CD14-positive monocyte (primary cell): ENCODE results near the gene ZYX. TPM values are rescaled to one million over a fixed set of nuclear protein-coding genes. Genes with fewer than 3 reads are reported as not detected.

Experiments used
- DNase-seq, 3 donors: peaks; one replicate each; pipeline ENCODE4 v3.0.0-alpha.2; 2011 to 2022
- H2AFZ ChIP-seq: 2 replicates; pipeline ENCODE4 v1.6.0; 2012; ENCODE audit warnings: mild to moderate bottlenecking, low read depth, low read length, inconsistent platforms; ENCODE audit not compliant: insufficient read depth, poor library complexity, severe bottlenecking
- H3K27ac ChIP-seq, 2 donors: 1 replicate in 1 of 2; 2 replicates in 1 of 2; pipeline ENCODE4 v1.5.1; 2012 to 2013; ENCODE audit warnings: low read length in 2 of 2, control low read depth in 1 of 2, inconsistent platforms in 1 of 2, low read depth in 1 of 2, mild to moderate bottlenecking in 1 of 2
- H3K27me3 ChIP-seq, 2 donors: one replicate each; pipeline versions ENCODE4 v1.6.0 to v1.6.1; 2011 to 2013; ENCODE audit warnings: low read length in 2 of 2; ENCODE audit not compliant: control insufficient read depth in 2 of 2, insufficient read depth in 2 of 2
- H3K36me3 ChIP-seq, 2 donors: replicated peaks in 1 of 2; 1 replicate in 1 of 2; 2 replicates in 1 of 2; pipeline versions ENCODE4 v1.5.1 to v1.6.1; 2012 to 2013; ENCODE audit warnings: low read length in 2 of 2, control low read depth in 1 of 2, inconsistent platforms in 1 of 2, mild to moderate bottlenecking in 1 of 2; ENCODE audit not compliant: insufficient read depth in 2 of 2, control insufficient read depth in 1 of 2
- H3K4me1 ChIP-seq, 2 donors: 1 replicate in 1 of 2; 2 replicates in 1 of 2; pipeline versions ENCODE4 v1.5.1 to v1.6.1; 2012 to 2013; ENCODE audit warnings: low read length in 2 of 2, control low read depth in 1 of 2, inconsistent platforms in 1 of 2, mild to moderate bottlenecking in 1 of 2, moderate library complexity in 1 of 2; ENCODE audit not compliant: insufficient read depth in 2 of 2, control insufficient read depth in 1 of 2
- H3K4me2 ChIP-seq: replicated peaks from 2 replicates; pipeline ENCODE3; 2012; ENCODE audit warnings: low read length, moderate library complexity, mild to moderate bottlenecking; ENCODE audit not compliant: poor library complexity, severe bottlenecking; ENCODE audit errors: extremely low read depth
- H3K4me3 ChIP-seq, 3 experiments: fragments of 200-600 bp in 1 of 3; sonication (generic) in 1 of 3; replicated peaks in 1 of 3; 1 replicate in 2 of 3; 2 replicates in 1 of 3; pipeline ENCODE4 v1.5.1; 2011 to 2013; ENCODE audit warnings: low read length in 3 of 3, mild to moderate bottlenecking in 3 of 3, control low read depth in 2 of 3, low read depth in 2 of 3, inconsistent platforms in 1 of 3, moderate library complexity in 1 of 3
- H3K79me2 ChIP-seq: 2 replicates; pipeline ENCODE4 v1.6.0; 2012; ENCODE audit warnings: mild to moderate bottlenecking, control low read depth, inconsistent platforms, low read length, moderate library complexity; ENCODE audit not compliant: insufficient read depth
- H3K9ac ChIP-seq: 2 replicates; pipeline ENCODE4 v1.6.0; 2017; ENCODE audit warnings: low read length, mild to moderate bottlenecking; ENCODE audit not compliant: insufficient read depth, poor library complexity, severe bottlenecking
- H3K9me3 ChIP-seq, 2 donors: replicated peaks in 1 of 2; 1 replicate in 1 of 2; 2 replicates in 1 of 2; pipeline versions ENCODE4 v1.5.1 to v1.6.1; 2012 to 2013; ENCODE audit warnings: low read length in 2 of 2, control low read depth in 1 of 2; ENCODE audit not compliant: control insufficient read depth in 1 of 2, insufficient read depth in 1 of 2
- H4K20me1 ChIP-seq: 2 replicates; pipeline ENCODE4 v1.6.0; 2012; ENCODE audit warnings: mild to moderate bottlenecking, low read length, control low read depth, moderate library complexity; ENCODE audit not compliant: insufficient read depth
- H3K27ac Mint-ChIP-seq, 7 donors: one replicate each; pipeline ENCODE4 v1.8.0; 2020; ENCODE audit warnings: mild to moderate bottlenecking in 7 of 7, mixed read lengths in 7 of 7, moderate library complexity in 6 of 7, inconsistent platforms in 2 of 7
- H3K27me3 Mint-ChIP-seq, 3 donors: one replicate each; pipeline ENCODE4 v1.8.0; 2021 to 2022; ENCODE audit warnings: low read depth in 3 of 3, mild to moderate bottlenecking in 3 of 3, mixed read lengths in 3 of 3, moderate library complexity in 3 of 3, inconsistent platforms in 1 of 3
- H3K36me3 Mint-ChIP-seq, 2 donors: one replicate each; pipeline ENCODE4 v1.8.0; 2020; ENCODE audit warnings: mixed read lengths in 2 of 2, inconsistent platforms in 1 of 2, mild to moderate bottlenecking in 1 of 2
- H3K4me1 Mint-ChIP-seq: one replicate; pipeline ENCODE4 v1.8.0; 2020; ENCODE audit warnings: mild to moderate bottlenecking, mixed read lengths
- H3K4me3 Mint-ChIP-seq, 2 donors: one replicate each; pipeline ENCODE4 v1.8.0; 2020; ENCODE audit warnings: mild to moderate bottlenecking in 2 of 2, mixed read lengths in 2 of 2, moderate library complexity in 1 of 2
- H3K9me3 Mint-ChIP-seq, 7 donors: one replicate each; pipeline ENCODE4 v1.8.0; 2020 to 2022; ENCODE audit warnings: mixed read lengths in 7 of 7, mild to moderate bottlenecking in 6 of 7, moderate library complexity in 6 of 7, inconsistent platforms in 2 of 7
- WGBS: methylation state at CpG from one replicate; pipeline ENCODE4 v1.1.5; 2013; ENCODE audit warnings: missing lambda C conversion rate; ENCODE audit not compliant: insufficient coverage; 5-methylcytosine and 5-hydroxymethylcytosine counted together
- intact Hi-C, 2 donors: fragments of 100-400 bp; cut with micrococcal nuclease; formaldehyde crosslinking; loops; one replicate each; pipeline versions ENCODE4 v1.15.0 to v1.15.1; 2023
- polyA plus RNA-seq, 3 donors: library from polyadenylated mRNA; depleted of rRNA in 1 of 3; unstranded in 2 of 3; stranded (reverse) in 1 of 3; fragments of 300-500 nt in 2 of 3; fragments of >200 nt in 1 of 3; fragmentation: Illumina TruSeq in 2 of 3; gene quantifications; 1 replicate in 2 of 3; 2 replicates in 1 of 3; pipeline ENCODE4 v1.2.3, GENCODE V29; 2012 to 2021
- TF ChIP-seq, protein P1 (sequence below): fragments of 200-600 bp; IDR thresholded peaks from one replicate; pipeline ENCODE4 v1.8.0; 2022; ENCODE audit warnings: antibody characterized with exemption, mild to moderate bottlenecking

The ZYX gene
- polyA plus RNA-seq, 3 donors = 198 to 417 (median 331) TPM

DNA sequence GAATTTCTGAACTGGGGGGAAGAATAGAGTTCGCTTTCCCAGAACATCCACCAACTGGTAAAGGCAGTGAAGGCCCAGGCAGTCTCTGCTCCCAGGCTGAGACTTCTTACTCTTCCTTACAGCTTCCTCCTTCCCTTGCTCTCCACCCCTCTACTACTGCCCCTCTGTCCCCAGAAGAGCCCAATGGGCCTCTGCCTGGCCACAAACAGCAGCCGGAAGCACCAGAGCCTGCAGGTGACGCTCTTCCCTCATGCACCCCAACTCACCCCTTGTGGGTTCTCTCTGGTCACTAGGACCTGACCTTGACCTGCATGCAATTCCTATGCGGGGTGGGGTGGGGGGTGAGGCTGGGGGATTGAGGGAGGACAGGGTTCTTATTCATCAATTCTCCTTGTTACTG, 35.1 kb upstream of the ZYX start:
- intact Hi-C loops = no loop called here
- H3K4me3 Mint-ChIP-seq = peak overlapping the region; percentile 71 to 88
- WGBS = 83% methylated on average over 2 of the region's 4 CpGs

DNA sequence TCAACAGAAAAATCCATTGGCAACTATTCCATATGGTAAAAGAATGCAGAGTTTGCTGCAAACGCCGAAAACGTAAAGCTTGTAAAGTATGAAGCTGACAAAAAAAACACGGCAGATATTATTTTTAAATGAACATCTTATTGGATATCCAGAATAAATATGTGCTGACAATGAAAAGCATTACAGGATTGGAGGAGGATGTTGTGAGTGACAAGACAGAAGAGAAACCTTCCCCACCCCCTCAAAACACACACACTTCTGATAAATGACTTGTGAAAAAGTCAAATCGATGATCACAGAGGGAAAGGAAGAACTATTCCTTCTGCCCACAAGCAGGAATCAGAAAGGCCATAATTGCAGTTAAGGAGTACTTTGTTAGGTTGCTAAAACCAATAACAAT, 33.2 kb upstream of the ZYX start:
- TF ChIP-seq, protein P1, sequence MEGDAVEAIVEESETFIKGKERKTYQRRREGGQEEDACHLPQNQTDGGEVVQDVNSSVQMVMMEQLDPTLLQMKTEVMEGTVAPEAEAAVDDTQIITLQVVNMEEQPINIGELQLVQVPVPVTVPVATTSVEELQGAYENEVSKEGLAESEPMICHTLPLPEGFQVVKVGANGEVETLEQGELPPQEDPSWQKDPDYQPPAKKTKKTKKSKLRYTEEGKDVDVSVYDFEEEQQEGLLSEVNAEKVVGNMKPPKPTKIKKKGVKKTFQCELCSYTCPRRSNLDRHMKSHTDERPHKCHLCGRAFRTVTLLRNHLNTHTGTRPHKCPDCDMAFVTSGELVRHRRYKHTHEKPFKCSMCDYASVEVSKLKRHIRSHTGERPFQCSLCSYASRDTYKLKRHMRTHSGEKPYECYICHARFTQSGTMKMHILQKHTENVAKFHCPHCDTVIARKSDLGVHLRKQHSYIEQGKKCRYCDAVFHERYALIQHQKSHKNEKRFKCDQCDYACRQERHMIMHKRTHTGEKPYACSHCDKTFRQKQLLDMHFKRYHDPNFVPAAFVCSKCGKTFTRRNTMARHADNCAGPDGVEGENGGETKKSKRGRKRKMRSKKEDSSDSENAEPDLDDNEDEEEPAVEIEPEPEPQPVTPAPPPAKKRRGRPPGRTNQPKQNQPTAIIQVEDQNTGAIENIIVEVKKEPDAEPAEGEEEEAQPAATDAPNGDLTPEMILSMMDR = no peak
- no peaks in the 10 kb centered on the region for H3K9me3 ChIP-seq
- intact Hi-C loops = no loop called here
- no peaks in the 10 kb centered on the region for H3K27me3 ChIP-seq
- no CpG with 5 or more reads among the region's 5 CpGs for WGBS
- Mint-ChIP-seq H3K27ac (no peak overlapping the region), H3K36me3 (peaks cover 3 to 8% of the 10 kb centered on the region in 2 donors), H3K4me1 (peaks cover 13% of the 10 kb centered on the region), H3K9me3 (peaks cover 0 to 3% (median 0%) of the 10 kb centered on the region in 7 donors), H3K4me3 (no peak overlapping the region), H3K27me3 (peaks cover 2 to 9% (median 3%) of the 10 kb centered on the region in 3 donors)
- H3K4me1 ChIP-seq = peaks cover 12 to 14% of the 10 kb centered on the region in 2 donors
- no peak overlapping the region for H2AFZ ChIP-seq
- no peak for DNase-seq
- H3K9ac ChIP-seq = no peak overlapping the region
- H3K27ac ChIP-seq = no peak overlapping the region
- H3K36me3 ChIP-seq = no peaks in the 10 kb centered on the region
- no peaks in the 10 kb centered on the region for H4K20me1 ChIP-seq
- no peak overlapping the region for H3K4me2 ChIP-seq
- no peak overlapping the region for H3K4me3 ChIP-seq
- no peaks in the 10 kb centered on the region for H3K79me2 ChIP-seq

More for the DNA sequence above, 35.1 kb upstream of the ZYX start:
- Histone ChIP-seq H3K4me1 (peaks cover 12 to 14% of the 10 kb centered on the region in 2 donors), H3K36me3 (no peaks in the 10 kb centered on the region), H3K4me3 (peak overlapping the region in 1 of 3 experiments; percentile 64), H2AFZ (peak overlapping the region; percentile 87), H4K20me1 (no peaks in the 10 kb centered on the region), H3K4me2 (no peak overlapping the region), H3K79me2 (no peaks in the 10 kb centered on the region), H3K9me3 (no peaks in the 10 kb centered on the region), H3K27ac (no peak overlapping the region), H3K9ac (no peak overlapping the region), H3K27me3 (no peaks in the 10 kb centered on the region)
- peak in 2 of 3 donors; percentile 43 to 56 for DNase-seq
- TF ChIP-seq, protein P1 = no peak
- peak overlapping the region in 5 of 7 donors; percentile 16 to 73 (median 58) for H3K27ac Mint-ChIP-seq
- H3K36me3 Mint-ChIP-seq = no peaks in the 10 kb centered on the region
- peaks cover 2 to 7% (median 3%) of the 10 kb centered on the region in 3 donors for H3K27me3 Mint-ChIP-seq
- peaks cover 11% of the 10 kb centered on the region for H3K4me1 Mint-ChIP-seq
- peaks cover 0 to 3% (median 0%) of the 10 kb centered on the region in 7 donors for H3K9me3 Mint-ChIP-seq
